GM21390 (cell line): ENCODE data around the gene ADO.
"Not testable (repeated sequence)": the region's sequence is repeated elsewhere in the genome, so short reads cannot be mapped to it uniquely, and the experiment has no call there.

Experiments
- ATAC-seq: cut with Tn5 transposase; IDR thresholded peaks from one replicate; pipeline ENCODE4 v1.9.1; 2021; ENCODE audit not compliant: unreplicated experiment

ADO gene

DNA sequence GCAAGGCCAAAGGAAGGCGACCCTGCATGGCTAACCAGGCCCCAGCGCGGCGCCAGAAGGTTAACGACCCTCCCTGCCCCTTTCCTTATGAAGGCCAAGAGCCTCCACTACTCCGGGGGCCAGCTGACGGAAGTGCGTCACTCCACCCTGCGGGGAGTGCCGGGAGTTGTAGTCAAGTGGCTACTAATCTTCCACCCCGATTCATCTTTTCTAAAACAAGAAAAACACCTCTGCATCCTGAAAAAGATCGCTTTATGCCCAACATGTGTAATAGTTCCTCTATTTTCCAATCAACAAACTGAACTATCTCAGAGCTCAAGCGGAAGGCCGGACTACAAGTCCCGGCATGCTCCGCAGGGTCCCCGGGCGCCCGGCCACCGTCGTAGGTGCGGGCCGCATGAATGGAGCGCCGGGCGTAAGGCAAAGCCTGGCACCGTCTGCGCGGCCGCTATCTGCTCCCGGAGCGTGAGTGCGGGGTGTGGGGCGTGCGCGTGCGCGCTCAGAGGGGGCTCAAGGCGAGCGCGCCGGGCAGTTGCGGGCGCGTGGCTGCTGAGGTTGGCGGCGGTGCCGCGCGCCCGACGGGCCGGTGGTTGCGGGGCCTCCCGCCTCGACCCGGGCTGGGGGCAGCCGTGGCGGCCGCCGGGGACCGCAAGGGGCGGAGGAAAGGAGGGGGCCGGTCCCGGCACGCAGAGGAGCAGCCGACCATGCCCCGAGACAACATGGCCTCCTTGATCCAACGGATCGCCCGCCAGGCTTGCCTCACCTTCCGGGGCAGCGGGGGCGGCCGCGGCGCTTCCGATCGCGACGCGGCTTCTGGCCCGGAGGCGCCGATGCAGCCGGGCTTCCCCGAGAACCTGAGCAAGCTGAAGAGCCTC is at the start of gene ADO:
ADO (plus strand) TSS at position 365 of the 875 bp plus-strand sequence; CDS start at position 705, 340 bp downstream.
- ATAC-seq = peak; percentile 87

DNA sequence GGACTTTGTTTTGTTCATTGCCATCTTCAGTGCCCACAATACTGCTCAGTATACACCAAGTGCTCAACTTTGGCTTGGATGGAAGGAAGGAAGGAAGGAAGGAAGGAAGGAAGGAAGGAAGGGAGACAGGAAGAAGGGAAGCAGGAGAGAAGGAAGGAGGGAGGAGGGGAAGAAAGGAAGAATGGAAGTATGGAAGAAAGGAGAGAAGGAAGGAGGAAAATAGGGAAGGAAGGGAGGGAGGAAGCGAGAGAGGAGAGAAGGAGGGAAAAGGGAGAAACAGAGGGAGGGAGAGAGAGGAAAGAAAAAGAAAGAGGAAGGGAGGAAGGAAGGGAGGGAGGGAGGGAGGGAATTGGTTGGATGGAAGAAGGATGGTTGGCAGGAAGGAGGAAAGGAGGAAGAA is 49.6 kb upstream of the ADO start:
- ATAC-seq = no peak

DNA sequence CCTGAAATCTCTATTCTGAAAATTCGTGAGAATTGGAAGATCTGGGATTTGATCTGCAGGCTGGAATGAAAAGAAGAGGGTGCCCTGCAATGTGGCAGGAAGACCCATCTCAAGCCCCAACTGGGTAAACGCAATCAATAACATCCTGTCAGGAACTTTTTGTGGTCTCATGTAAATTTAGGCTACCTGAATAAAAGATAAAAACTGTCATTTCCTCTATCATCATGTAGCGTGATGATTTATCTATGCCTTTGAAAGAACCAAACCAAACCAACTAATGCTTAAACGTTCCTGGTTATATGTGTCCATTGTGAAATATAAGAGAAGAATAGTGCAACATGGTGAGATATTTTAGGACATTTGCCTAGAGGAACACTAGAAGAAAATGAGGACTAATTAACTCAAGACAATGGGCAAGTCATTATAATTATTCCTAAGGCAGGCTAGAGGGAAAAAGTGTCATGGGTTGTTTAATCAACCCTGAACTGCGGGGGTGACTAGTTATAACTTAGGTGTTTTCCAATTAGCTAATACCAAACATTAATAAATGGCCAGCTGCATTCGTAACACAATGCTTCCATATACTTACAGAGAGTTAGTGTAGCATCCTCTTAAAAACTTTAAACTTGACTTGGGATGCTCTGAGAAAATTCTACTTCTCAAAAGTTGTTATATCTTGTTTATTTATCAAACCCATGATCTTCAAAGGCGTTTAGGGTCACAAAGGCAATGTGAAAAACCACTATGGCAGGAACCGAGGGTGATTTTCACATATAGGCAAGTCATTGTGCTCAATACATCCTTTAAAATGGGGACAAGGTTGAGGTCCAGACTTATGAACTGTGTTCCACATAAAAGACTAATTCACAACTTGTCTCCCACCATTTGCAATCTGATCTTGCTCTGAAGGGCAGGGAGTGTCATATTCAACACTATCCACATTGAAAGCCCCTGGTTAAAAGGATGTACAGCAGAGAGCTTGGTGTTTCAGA is 48.6 kb upstream of the ADO start:
- ATAC-seq = no peak

DNA sequence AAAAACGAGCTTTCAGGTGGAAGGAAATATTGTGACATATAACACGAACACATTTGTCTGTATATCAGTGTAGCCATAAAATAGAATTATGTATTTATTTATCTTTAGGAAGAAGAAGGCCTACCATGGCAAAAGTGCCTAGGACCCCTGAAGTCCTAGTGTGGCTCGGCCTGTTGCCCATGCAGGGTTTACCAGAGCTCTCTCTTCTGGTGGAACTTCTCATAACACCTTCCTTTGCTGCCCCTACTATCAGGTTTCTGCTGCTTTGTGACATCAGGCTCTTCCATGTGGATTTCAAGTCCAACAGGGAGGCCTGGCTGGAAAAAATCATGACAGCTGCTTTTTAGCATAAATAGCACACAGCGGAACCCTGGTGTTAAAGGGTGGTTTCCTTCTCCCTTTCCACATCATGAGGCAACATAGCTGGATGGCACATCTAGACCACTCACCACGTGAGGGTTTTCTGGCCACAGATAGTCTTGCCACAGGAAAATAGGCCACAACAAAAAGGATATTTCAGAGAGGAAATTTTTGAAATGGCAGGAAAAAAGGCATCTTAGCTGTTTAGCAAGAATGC is 44.8 kb upstream of the ADO start:
- no peak for ATAC-seq

DNA sequence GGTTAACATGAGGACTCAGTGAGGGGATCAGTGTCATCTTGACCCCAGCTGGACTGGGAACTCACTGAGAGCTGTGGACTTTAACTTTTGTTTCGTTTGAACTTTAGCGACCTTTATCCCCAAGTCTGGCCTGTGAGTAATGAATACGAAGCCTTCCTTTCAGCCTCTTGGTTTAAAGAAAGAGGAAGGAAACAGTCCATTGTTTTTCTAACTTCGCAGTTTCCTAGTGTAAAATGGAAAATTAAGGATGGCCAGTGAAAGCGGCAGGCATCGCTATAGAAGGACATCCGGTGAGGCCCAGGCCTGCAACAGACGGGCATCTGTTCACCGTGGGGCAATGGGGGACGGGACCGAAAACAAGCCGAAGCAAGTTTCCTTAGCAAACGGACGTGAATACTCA is 44.1 kb upstream of the ADO start:
- no peak for ATAC-seq

DNA sequence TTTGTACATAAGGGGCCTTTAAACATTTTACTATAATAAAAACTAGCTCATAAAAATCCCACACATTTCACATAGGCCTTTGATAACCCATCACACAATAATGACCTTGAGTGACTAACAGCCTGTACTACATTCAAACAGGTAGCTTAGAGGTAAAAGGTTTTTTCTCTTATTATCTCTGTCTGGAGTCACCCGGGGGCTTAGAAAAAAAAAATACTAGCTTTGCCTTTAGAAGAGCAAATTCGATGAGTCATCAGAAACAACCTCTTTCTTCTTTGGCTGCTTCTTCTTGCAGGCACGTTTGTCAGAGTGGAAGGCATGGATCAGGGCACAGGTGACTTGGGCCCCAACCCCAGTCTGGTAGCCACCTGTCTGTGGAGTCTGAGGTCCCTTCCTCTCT is 43.4 kb upstream of the ADO start:
- ATAC-seq = no peak

DNA sequence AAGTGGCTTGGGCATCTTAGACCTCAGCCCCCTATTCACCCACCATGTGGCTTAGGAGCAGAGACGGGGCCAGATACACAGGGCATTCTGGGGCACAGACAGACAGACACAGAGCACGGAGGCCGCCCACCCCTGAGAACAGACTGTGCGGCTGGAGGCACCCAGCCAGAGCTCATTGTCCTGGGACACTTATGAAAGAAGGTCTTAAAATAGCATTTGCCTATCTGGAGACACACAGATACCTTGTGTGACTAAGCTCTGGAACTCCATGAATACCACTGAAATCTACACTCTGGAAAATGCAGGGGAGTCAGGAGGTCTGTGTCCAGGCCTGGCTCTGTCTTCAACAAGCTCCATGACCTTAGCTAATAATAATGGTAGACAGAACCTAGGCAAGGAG is 41.4 kb upstream of the ADO start:
- no peak for ATAC-seq

DNA sequence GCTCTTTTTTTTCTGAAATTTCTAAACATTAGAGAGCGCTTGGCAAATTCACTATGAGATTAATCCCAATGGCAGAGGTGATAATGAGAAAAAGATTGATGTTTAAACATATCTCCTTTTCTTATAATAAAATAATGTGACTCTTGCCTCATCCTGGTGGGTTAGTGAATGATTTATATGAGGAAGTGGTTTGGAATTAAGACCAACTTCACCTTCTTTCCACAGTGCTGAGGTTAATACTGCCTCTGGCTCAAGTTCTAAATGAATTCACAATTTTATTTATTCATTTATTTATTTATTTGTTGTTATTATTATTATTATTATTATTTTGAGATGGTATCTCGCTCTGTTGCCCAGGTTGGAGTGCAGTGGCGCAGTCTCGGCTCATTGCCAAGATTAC is 40.5 kb upstream of the ADO start:
- ATAC-seq = no peak

DNA sequence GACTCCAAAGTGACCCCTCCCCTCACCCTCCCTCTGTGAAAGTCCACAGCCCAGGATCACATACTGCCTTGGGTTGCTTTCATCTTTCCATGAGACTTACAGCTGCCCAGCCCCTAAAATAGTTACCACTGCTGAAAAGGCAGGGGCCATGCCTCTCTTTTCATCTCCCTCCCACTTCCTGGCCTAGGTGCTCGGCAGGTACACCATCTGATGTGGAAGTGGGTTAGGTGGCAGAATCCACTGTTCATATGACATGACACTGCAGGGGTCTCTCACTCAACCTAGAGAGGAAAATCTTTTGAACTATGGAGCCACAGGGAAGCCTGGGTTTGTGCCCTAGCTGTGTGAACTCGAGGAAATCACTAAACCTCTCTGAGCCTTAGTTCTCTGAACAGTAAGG is 38.8 kb upstream of the ADO start:
- no peak for ATAC-seq

DNA sequence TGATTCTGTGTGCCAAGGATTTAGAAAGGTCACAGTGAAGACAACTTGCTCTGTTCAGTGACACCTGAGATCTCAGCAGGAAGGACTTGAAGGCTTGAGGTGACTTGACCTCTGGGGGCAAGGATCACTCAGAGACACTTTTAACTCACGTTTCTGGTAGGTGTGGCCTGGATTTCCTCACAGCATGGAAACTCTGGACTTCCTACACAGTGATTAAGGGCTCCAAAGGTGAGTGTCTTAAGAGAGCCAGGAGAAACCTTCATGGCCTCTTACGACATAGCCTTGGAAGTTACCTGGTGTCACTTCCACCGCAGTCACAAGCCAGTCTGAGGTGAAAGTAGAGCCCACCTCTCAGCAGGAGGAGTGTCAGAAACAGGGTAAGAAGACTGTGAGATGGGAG is 38.1 kb upstream of the ADO start:
- ATAC-seq = no peak

DNA sequence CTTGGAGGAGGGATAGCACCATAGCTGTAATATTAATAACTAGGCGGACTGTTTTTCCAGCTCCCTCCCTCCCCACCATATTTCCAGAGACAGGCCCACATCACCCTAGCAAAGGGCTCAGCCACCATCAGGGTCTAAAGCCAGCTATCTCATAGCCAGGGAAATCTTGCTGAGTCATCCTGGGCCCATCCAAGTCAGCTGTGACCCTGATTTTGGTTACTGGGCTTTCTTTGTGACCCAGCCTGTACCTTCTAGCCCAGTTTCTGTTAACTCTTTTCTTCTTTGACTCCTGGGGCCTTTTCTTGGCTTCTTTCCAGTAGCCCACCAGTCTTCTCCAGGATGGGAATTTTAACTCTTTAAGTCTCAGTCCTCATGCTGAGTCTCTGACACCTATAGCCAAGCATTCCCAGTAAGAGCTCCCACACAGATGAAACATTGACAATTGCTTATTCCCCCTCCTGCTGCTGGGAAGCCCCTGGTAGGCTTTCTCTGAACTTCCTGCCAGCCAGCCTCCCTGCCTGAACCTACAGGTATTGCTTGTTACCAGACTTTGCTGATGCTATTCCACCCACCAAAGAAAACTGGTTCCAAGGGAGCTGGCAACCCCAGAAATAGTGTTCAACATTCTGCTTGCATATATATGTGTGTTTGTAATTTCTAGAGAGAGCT is 34.8 kb upstream of the ADO start:
- peak; percentile 61 for ATAC-seq

DNA sequence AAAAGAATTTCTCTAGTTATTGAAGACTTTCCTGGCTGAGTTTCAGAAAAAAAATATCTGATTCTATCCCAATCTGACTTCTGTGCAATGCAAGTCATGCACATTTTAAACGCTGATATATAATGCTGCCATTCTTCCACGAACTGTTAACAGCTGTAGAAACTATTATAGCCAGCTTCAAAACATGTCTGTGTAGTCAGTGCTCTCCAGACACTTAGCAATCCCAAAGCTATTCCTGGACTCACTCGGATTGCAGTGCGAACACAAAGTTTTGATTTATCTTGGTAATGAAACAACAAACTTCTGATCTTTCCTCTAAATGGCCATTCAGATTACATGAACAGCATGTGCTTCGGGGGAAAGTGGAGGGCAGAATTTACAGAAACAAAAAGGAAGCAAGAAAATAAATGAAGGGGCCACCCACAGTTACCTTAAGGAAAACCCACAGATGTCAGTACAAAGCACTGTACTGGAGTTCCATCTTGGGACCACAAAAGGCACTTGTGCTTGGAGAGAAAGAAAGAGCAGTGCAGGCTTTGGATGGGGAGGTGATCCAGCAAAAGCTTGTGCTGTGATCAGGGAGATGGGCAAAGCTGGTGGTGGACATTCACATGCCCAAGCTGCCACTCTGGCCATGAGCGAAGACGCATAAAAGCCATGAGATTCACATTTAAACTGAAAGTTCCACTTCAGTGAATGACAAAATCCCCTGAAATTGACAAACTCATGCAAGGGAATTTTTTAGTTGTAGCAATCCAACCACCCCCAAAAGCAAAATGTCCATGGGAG is 32.1 kb upstream of the ADO start:
- no peak for ATAC-seq

DNA sequence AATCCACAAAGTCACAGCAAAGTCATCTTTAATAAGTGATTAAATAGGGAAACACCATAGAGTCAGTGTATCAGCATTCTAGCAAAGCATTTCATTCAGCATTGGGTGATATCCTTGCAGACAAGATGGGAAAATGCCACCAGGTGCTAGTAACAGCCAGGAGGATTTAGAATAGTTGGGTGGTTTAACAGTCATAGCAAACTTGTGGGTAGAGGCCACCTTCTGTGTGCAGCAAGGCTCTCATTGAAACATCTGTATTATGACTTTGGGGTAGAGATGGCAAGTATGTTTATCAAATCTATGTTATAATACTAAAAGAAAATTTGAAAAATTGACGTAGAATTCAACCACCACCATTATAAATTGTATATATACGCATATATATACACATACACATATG is 26.4 kb upstream of the ADO start:
- no peak for ATAC-seq

DNA sequence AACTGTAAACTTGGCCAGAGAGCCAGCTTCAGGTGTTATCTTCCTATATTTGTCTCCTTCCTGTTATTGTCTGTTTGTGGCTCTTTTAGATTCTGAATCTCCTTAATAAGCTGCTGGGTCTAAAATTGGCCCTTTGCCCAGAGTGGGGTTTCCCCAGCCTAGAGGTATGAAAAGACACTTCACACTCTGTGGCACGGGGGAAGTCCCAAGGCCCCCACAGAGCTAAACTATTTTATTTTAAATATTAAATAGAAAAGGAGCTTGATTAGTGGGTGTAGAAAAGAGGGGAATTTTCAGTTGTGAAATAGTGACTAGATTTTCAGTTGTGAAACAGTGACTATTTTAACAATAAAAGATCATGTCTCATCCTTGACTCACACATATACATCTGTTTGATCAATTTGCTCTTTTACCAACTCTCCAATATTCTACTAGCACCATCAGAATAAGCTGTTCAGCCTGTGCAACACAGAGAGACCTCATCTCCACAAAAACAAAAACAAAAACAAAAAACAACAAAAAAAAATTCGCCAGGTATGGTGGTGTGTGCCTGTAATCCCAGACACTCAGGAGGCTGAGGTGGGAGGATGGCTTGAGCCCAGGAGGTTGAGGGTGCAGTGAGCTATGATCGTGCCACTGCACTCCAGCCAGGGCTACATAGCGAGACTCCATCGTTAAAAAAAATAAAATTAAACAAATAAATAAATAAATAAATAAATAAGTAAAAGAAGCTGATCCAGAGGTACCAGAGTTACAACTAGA is 24.9 kb upstream of the ADO start:
- peak; percentile 91 for ATAC-seq

DNA sequence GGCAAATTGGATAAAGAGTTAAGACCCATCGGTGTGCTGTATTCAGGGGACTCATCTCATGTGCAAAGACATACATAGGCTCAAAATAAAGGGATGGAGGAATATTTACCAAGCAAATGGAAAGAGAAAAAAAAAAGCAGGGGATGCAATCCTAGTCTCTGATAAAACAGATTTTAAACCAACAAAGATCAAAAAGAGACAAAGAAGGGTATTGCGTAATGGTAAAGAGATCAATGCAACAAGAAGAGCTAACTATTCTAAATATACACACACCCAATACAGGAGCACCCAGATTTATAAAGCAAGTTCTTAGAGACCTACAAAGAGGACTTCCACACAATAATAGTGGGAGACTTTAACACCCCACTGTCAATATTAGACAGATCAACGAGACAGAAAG is 20.0 kb upstream of the ADO start:
- not testable (repeated sequence) for ATAC-seq

DNA sequence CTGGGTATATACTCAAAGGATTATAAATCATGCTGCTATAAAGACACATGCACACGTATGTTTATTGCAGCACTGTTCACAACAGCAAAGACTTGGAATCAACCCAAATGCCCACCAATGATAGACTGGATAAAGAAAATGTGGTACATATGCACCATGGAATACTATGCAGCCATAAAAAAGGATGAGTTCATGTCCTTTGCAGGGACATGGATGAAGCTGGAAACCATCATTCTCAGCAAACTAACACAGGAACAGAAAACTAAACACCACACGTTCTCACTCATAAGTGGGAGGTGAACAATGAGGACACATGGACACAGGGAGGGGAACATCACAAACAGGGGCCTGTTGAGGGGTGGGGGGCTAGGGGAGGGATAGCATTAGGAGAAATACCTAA is 16.2 kb upstream of the ADO start:
- ATAC-seq = not testable (repeated sequence)

DNA sequence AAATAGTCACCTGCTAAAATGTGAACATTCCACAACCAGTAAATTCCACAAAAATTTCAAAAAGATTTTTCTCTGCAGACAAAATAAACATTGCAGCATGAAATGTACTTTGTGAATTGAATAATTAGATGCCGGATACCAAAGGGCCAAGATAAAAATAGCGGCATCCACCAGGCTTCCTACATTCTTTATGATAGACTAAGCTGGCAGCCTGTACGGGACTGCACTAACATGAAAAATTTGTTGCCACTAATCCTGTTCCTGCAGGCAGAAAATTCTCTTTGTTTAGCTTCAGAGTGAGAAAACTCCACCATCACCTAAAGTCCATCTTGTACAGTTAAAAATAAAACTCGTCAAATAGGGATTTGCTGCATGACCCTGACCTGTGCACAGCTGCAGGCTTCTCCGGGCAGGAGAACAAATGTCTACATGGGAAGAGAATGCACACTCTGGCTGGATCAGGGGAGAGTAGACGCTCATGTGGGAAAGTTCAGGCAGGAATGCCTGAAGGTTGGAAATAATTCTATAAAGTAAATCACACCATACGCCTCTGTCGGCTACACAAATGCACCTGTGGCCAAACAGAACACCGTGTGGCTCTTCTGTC is 15.6 kb upstream of the ADO start:
- no peak for ATAC-seq

DNA sequence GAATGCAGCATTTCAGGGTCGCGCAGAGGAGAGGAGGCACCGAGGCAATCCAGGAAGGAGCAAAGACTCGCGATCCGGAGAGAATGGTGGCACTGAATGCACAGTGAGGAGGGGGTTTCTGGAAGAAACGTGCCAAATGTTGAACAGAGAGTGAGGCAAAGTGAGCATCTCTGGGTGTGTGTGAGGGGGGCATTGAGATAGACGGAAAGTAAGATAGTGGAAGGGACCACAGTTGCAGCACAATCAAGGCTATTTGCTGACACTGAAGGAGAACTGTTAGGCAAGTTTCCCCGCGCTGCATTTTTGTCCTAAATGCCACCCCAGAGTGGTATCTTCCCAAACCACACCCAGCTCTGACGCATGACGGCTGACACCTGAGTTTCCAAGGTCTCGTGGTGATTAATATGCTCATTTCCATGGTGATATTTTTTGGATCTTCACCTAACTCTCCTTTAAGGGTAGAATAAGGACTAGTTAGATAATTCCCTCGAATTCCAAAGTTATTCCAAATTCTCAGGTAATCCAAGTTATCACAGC is 14.4 kb upstream of the ADO start:
- no peak for ATAC-seq

DNA sequence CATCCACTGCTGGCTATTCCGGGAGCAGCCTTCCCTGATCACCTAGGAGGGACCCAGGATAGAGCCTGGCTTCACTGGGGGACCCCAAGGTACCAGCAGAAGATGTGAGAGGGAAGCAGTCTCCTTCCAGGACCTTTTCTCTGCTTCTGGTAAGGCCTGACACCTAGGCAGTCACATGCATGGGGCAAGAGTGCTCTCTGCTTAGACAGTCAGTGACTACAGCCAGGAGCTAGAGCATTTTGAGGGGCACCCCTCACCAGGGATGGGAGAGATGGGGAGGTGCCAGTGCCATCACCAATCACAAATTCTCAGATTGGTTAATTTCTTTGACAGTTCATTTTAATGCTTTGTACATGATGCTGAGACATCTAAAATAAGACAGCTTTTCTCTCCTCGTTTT is 13.9 kb upstream of the ADO start:
- no peak for ATAC-seq
